ENCODE measurements around the gene ARHGEF39. TPM values are rescaled to one million over a fixed set of nuclear protein-coding genes. Genes with fewer than 3 reads are reported as not detected.
A peak's percentile ranks its signal among the peaks of the same experiment; 100 is the strongest.

ARHGEF39 gene
- total RNA-seq, 1 donor from 2014 or later = 0.89 TPM

DNA sequence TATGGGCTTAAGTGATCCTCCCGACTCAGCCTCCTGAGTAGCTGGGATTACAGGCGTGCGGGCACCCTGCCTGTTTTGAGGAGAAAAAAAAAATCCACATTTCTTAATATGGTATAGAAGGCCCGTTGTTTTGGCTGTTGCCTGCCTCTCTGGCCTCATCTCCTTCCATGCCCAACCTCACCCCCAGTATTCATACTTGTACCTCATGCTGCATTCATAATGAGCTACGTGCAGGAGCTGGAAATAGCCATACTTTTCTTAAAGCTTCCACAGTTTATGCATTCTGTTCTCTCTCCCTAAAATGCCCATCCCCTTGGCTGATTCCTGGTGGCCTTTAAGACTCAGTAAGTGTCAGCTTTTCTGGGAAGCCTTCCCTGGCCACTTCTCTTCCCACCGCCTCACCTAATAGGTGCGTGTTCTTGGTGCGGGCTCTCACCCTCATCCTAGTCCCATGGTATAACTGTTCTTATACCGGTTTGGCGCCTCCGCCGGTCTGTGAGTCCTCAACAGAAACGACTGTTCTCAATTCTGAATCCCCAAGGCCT, 26.8 kb upstream of the ARHGEF39 start:
- Mint-ChIP-seq H3K4me1 (peaks cover 19% of the 10 kb centered on the region), H3K27ac (peak overlapping the region; percentile 30), H3K9me3 (no peaks in the 10 kb centered on the region), H3K36me3 (ENCODE audit: low read depth) (peaks cover 2% of the 10 kb centered on the region), H3K4me3 (peak overlapping the region; percentile 86), H3K27me3 (no peaks in the 10 kb centered on the region)
- TF ChIP-seq, protein P1, sequence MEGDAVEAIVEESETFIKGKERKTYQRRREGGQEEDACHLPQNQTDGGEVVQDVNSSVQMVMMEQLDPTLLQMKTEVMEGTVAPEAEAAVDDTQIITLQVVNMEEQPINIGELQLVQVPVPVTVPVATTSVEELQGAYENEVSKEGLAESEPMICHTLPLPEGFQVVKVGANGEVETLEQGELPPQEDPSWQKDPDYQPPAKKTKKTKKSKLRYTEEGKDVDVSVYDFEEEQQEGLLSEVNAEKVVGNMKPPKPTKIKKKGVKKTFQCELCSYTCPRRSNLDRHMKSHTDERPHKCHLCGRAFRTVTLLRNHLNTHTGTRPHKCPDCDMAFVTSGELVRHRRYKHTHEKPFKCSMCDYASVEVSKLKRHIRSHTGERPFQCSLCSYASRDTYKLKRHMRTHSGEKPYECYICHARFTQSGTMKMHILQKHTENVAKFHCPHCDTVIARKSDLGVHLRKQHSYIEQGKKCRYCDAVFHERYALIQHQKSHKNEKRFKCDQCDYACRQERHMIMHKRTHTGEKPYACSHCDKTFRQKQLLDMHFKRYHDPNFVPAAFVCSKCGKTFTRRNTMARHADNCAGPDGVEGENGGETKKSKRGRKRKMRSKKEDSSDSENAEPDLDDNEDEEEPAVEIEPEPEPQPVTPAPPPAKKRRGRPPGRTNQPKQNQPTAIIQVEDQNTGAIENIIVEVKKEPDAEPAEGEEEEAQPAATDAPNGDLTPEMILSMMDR (IDR thresholded peaks at IDR 0.05) = no peak
- DNase-seq (no peak), ATAC-seq (ENCODE audit: low read depth) (no peak)
- ChIA-PET CTCF (interaction anchor here (1.5 to 3.1 kb wide), 3 partner anchors 34 to 79 kb away, joined by 8 read pairs; partner anchors contain the start of genes CCDC107 and RMRP), POLR2A (interaction anchor here (0.9 to 1.4 kb wide), 2 partner anchors 45 to 151 kb away, joined by 3 to 4 read pairs; no protein-coding TSS in a partner anchor)
- intact Hi-C loops (cut with micrococcal nuclease) = no loop called here

DNA sequence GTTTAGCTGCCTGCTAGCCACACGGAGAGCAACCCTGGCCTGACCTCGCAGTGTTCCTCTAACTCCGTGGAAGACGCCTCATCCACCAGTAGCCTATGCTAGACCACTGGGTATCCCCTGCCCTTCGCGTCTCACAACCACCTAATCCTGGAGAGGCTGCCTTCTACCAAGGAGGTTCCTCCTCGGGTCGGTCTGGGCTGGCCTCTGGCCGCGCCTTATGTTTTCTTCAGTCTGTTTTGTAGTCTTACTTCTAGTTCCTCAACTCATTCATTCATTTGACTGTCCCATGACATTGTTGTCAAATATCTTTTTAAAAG, 26.3 kb upstream of the ARHGEF39 start:
- intact Hi-C loops (cut with micrococcal nuclease) = no loop called here
- DNase-seq = no peak
- no peaks in the 10 kb centered on the region for H3K27me3 Mint-ChIP-seq
- peaks cover 2% of the 10 kb centered on the region for H3K36me3 Mint-ChIP-seq (ENCODE audit: low read depth)
- H3K27ac Mint-ChIP-seq = peak overlapping the region; percentile 76
- CTCF ChIA-PET = interaction anchor here (0.8 to 3.1 kb wide), 5 partner anchors 34 to 191 kb away, joined by 3 to 8 read pairs (median 8); partner anchors contain the start of genes CCDC107, CREB3, RMRP and TLN1
- peak; percentile 9 for ATAC-seq (ENCODE audit: low read depth)
- H3K4me3 Mint-ChIP-seq = peak overlapping the region; percentile 86
- TF ChIP-seq, protein P1 (IDR thresholded peaks at IDR 0.05) = no peak
- H3K9me3 Mint-ChIP-seq = no peaks in the 10 kb centered on the region
- H3K4me1 Mint-ChIP-seq = peaks cover 13% of the 10 kb centered on the region
- POLR2A ChIA-PET = interaction anchor here (0.9 to 1.6 kb wide), 3 partner anchors 41 to 151 kb away, joined by 3 to 4 read pairs (median 4); partner anchors contain the start of genes CREB3 and TLN1

DNA sequence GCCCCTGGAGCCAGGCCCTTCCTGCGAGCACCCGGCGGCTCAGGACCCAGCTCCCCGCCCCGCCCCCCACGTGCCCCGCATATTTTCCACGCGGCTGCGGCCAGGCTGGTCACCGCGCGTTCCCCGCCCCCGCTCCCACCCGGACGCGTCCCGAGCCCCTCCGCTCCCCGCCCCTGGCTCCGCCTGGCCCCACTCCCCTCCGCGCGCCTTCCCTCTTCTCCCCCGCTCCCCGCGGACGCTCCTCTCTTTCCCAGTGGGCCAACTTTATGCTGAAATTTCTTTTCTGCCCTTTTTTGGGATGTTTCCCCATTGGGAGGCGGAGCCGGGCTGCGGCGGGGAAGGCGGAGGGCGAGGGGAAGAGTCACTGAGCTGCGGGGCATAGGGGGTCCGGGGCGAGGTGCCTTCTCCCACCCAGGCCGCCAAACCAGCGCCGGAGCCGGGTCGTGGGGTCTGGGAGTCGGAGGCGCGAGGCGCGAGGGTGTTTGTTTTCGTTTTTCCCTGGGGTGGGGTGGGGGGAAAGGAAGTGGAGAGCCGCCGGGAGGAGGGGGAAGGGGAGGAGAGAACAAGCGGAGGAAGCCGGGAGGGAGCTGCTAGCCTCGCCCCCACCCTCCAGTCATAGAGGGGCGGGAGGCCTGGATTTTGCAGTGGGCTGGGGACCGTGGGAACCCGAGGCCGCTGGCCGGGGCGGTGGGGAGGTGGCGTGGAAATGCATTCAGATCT, 25.8 kb upstream of the ARHGEF39 start:
- Mint-ChIP-seq H3K27ac (peak overlapping the region; percentile 76), H3K36me3 (ENCODE audit: low read depth) (peaks cover 2% of the 10 kb centered on the region), H3K4me3 (peak overlapping the region; percentile 86), H3K4me1 (peaks cover 12% of the 10 kb centered on the region), H3K9me3 (no peaks in the 10 kb centered on the region), H3K27me3 (no peaks in the 10 kb centered on the region)
- CTCF ChIA-PET = interaction anchor here (0.8 to 3.1 kb wide), 6 partner anchors 26 to 192 kb away, joined by 3 to 8 read pairs (median 6); partner anchors contain the start of genes ARHGEF39, CCDC107, CREB3 and RMRP
- intact Hi-C loops (cut with micrococcal nuclease) = loop anchor here (1.0 kb wide), 1 partner anchor 25 kb away; the partner anchor contains the start of gene ARHGEF39
- DNase-seq (peak; percentile 27), ATAC-seq (ENCODE audit: low read depth) (peak; percentile 42)
- POLR2A ChIA-PET = interaction anchor here (0.6 to 1.6 kb wide), 10 partner anchors 14 to 708 kb away, joined by 3 to 6 read pairs (median 4); partner anchors contain the start of genes CCDC107, CREB3, RMRP and TLN1
- TF ChIP-seq, protein P1 (IDR thresholded peaks at IDR 0.05) = no peak

DNA sequence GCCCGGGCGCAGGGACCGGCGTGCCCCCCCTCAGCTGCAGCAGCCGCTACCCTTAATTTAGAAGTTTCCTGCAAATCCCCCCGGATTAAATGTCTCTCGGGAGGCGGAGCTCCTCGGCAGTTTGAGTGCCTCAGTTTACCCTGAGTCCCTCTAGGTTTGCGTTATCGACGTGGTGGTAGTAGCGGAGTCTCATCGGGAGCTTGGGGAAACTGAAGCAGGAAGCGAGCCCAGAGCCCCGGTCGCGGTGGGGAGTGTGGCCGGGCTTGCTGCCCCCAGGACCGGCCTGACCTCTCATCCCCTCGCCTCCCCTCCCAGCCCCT, 25.3 kb upstream of the ARHGEF39 start:
- Mint-ChIP-seq H3K27me3 (no peaks in the 10 kb centered on the region), H3K27ac (no peak overlapping the region), H3K4me1 (peaks cover 12% of the 10 kb centered on the region), H3K4me3 (peak overlapping the region; percentile 86), H3K36me3 (ENCODE audit: low read depth) (peaks cover 2% of the 10 kb centered on the region), H3K9me3 (no peaks in the 10 kb centered on the region)
- CTCF ChIA-PET = interaction anchor here (0.8 to 3.1 kb wide), 3 partner anchors 25 to 192 kb away, joined by 3 to 8 read pairs (median 4); partner anchors contain the start of gene ARHGEF39
- TF ChIP-seq, protein P1 (IDR thresholded peaks at IDR 0.05) = no peak
- intact Hi-C loops (cut with micrococcal nuclease) = loop anchor here (1.0 kb wide), 1 partner anchor 25 kb away; the partner anchor contains the start of gene ARHGEF39
- peak; percentile 21 for ATAC-seq (ENCODE audit: low read depth)
- DNase-seq = no peak
- POLR2A ChIA-PET = interaction anchor here (0.6 to 1.6 kb wide), 10 partner anchors 14 to 707 kb away, joined by 3 to 6 read pairs (median 4); partner anchors contain the start of genes CCDC107, CREB3, RMRP and TLN1
